ENCODE measurements around the gene CNTNAP2. TPM values are rescaled to one million over a fixed set of nuclear protein-coding genes. Genes with fewer than 3 reads are reported as not detected.

The CNTNAP2 gene
- total and polyA plus RNA-seq, 11 donors = 0.01 to 2.6 (median 0.31) TPM; not detected in 3

GRCh38 chr7:146117576-146117975, 975 bp downstream of the CNTNAP2 start:
- ATAC-seq (no peak), DNase-seq (no peak)
- Histone ChIP-seq H3K36me3 (no peaks in the 10 kb centered on the region), H3K27ac (no peak overlapping the region), H3K4me3 (no peak overlapping the region), H3K4me1 (peaks cover 0 to 16% (median 7%) of the 10 kb centered on the region in 12 donors), H3K9me3 (no peaks in the 10 kb centered on the region), H3K27me3 (peaks cover 0 to 32% (median 19%) of the 10 kb centered on the region in 9 donors)
- 37 to 51% (median 44%) methylated on average over 5 of the region's 5 CpGs for WGBS, 4 donors
- intact Hi-C loops (cut with DNase I) = no loop called here
- TF ChIP-seq CTCF (IDR thresholded peaks at IDR 0.05) = no peak
- no peak for TF ChIP-seq POLR2A (IDR thresholded peaks at IDR 0.05)

- no peak for ATAC-seq
- Histone ChIP-seq H3K4me1 (peaks cover 0 to 16% (median 7%) of the 10 kb centered on the region in 12 donors), H3K36me3 (no peaks in the 10 kb centered on the region), H3K27me3 (peaks cover 0 to 32% (median 19%) of the 10 kb centered on the region in 9 donors), H3K27ac (no peak overlapping the region), H3K4me3 (no peak overlapping the region), H3K9me3 (peaks cover 0 to 5% (median 0%) of the 10 kb centered on the region in 12 donors)
- intact Hi-C loops (cut with DNase I) = no loop called here
- TF ChIP-seq POLR2A (IDR thresholded peaks at IDR 0.05) (no peak), CTCF (IDR thresholded peaks at IDR 0.05) (no peak)
- DNase-seq = no peak
- 84 to 87% (median 86%) methylated on average over 1 of the region's 1 CpG for WGBS, 4 donors
These were observed 2.4 kb downstream of the CNTNAP2 start for GRCh38 chr7:146119002-146119401.

- no peak overlapping the region for H3K4me3 ChIP-seq
- H3K9me3 ChIP-seq = peaks cover 0 to 5% (median 0%) of the 10 kb centered on the region in 12 donors
- no peaks in the 10 kb centered on the region for H3K4me1 ChIP-seq
- TF ChIP-seq POLR2A (IDR thresholded peaks at IDR 0.05) (no peak), CTCF (IDR thresholded peaks at IDR 0.05) (no peak)
- peaks cover 0 to 19% (median 0%) of the 10 kb centered on the region in 9 donors for H3K27me3 ChIP-seq
- no peaks in the 10 kb centered on the region for H3K36me3 ChIP-seq
- no peak overlapping the region for H3K27ac ChIP-seq
- DNase-seq (no peak), ATAC-seq (no peak)
- 77 to 83% (median 81%) methylated on average over 5 of the region's 5 CpGs for WGBS, 4 donors
- intact Hi-C loops (cut with DNase I) = no loop called here
These were observed 7.1 kb downstream of the CNTNAP2 start for GRCh38 chr7:146123715-146124114.

- no peak for TF ChIP-seq POLR2A (IDR thresholded peaks at IDR 0.05)
- TF ChIP-seq CTCF (IDR thresholded peaks at IDR 0.05) = no peak
- Histone ChIP-seq H3K4me1 (no peaks in the 10 kb centered on the region), H3K9me3 (peaks cover 0 to 5% (median 0%) of the 10 kb centered on the region in 12 donors), H3K4me3 (no peak overlapping the region), H3K27me3 (no peaks in the 10 kb centered on the region), H3K27ac (no peak overlapping the region), H3K36me3 (no peaks in the 10 kb centered on the region)
- ATAC-seq (no peak), DNase-seq (no peak)
- WGBS, 4 donors = 66 to 68% (median 67%) methylated on average over 8 of the region's 8 CpGs
- intact Hi-C loops (cut with DNase I) = no loop called here
These were observed 10.3 kb downstream of the CNTNAP2 start for GRCh38 chr7:146126767-146127509.

All from heart left ventricle (tissue), 16 donors.